ENCODE results near the gene DIPK1C. TPM values are rescaled to one million over a fixed set of nuclear protein-coding genes. Genes with fewer than 3 reads are reported as not detected.

DIPK1C gene
- total RNA-seq, 1 donor from 2014 or later: 5.2 TPM

GRCh38 chr18:74389171-74389927 is 67.8 kb downstream of the DIPK1C start:
- Histone ChIP-seq H3K9ac (ENCODE audit: low read depth in 1 of 3, low read length in 3 of 3) (no peak overlapping the region), H3K9me3 (ENCODE audit: control insufficient read depth in 3 of 3, low read length in 3 of 3) (no peaks in the 10 kb centered on the region), H3K4me3 (ENCODE audit: low read length in 3 of 3) (no peak overlapping the region), H3K36me3 (ENCODE audit: control insufficient read depth in 3 of 3, insufficient read depth in 3 of 3, low read length in 3 of 3) (no peaks in the 10 kb centered on the region), H3K27ac (ENCODE audit: low read depth, low read length) (no peak overlapping the region), H3K27me3 (ENCODE audit: control insufficient read depth in 3 of 3, insufficient read depth in 3 of 3, low read length in 3 of 3) (peaks cover 0 to 3% (median 2%) of the 10 kb centered on the region in 3 donors), H3K4me1 (ENCODE audit: control insufficient read depth in 3 of 3, insufficient read depth in 3 of 3, low read length in 3 of 3) (peaks cover 0 to 3% (median 0%) of the 10 kb centered on the region in 3 donors)

DNA sequence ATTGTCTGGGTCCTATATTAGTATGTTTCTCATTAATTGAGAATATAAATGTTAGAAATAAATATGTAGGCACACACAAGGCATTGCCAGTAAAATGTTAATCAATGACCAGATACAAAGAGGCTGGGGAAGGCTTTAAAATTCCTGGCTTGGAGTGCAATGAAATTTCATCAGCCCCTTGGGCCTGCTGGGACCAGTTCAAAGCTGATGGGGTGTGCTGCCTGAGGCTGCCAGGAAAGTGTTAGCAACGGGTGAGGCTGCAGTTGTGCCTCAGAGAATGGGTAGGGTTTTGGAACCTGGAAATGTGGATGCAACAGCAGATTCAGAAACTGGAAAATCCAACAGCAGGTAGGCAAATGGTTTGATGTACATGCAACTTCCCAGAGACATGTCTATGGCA is 68.9 kb downstream of the DIPK1C start:
- no peak overlapping the region for H3K27ac ChIP-seq (ENCODE audit: low read depth, low read length)

DNA sequence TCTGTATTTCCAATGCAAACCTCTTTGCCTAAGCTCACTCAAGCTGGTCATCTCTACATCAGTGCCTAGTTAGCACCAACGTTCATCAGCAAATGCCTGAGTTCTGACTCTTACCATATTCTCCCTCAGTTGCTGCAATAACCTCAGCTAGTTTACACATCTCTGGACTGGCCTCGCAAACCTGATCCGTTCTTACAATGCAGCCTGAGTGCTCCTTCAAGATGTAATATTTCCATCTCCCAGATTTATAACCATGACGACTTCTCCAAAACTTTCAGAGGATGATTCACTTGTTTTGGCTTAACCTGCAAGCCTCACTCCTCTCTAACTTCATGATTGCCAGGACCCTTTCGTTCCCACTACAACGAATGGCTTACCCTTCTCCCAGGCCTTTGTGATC is 69.7 kb downstream of the DIPK1C start:
- Histone ChIP-seq H3K27ac (ENCODE audit: low read depth, low read length) (no peak overlapping the region), H3K9ac (ENCODE audit: low read depth in 1 of 3, low read length in 3 of 3) (no peak overlapping the region), H3K4me1 (ENCODE audit: control insufficient read depth in 3 of 3, insufficient read depth in 3 of 3, low read length in 3 of 3) (peaks cover 0 to 3% (median 0%) of the 10 kb centered on the region in 3 donors), H3K4me3 (ENCODE audit: low read length in 3 of 3) (no peak overlapping the region), H3K36me3 (ENCODE audit: control insufficient read depth in 3 of 3, insufficient read depth in 3 of 3, low read length in 3 of 3) (no peaks in the 10 kb centered on the region), H3K9me3 (ENCODE audit: control insufficient read depth in 3 of 3, low read length in 3 of 3) (no peaks in the 10 kb centered on the region), H3K27me3 (ENCODE audit: control insufficient read depth in 3 of 3, insufficient read depth in 3 of 3, low read length in 3 of 3) (peaks cover 0 to 6% (median 3%) of the 10 kb centered on the region in 3 donors)

More for the DNA sequence above, 68.9 kb downstream of the DIPK1C start:
- Histone ChIP-seq H3K36me3 (ENCODE audit: control insufficient read depth in 3 of 3, insufficient read depth in 3 of 3, low read length in 3 of 3) (no peaks in the 10 kb centered on the region), H3K9me3 (ENCODE audit: control insufficient read depth in 3 of 3, low read length in 3 of 3) (no peaks in the 10 kb centered on the region), H3K4me1 (ENCODE audit: control insufficient read depth in 3 of 3, insufficient read depth in 3 of 3, low read length in 3 of 3) (peaks cover 0 to 3% (median 0%) of the 10 kb centered on the region in 3 donors), H3K9ac (ENCODE audit: low read depth in 1 of 3, low read length in 3 of 3) (no peak overlapping the region), H3K27me3 (ENCODE audit: control insufficient read depth in 3 of 3, insufficient read depth in 3 of 3, low read length in 3 of 3) (peaks cover 0 to 3% (median 2%) of the 10 kb centered on the region in 3 donors), H3K4me3 (ENCODE audit: low read length in 3 of 3) (no peak overlapping the region)

Other genes starting within 250 kb of the DIPK1C start
- gene CYB5A, start 165.3 kb downstream of the DIPK1C start, total RNA-seq: 28.7 TPM
- not detected for gene C18orf63, start 141.5 kb downstream of the DIPK1C start, total RNA-seq
- 25.6 TPM for gene CNDP2, start 39.1 kb upstream of the DIPK1C start, total RNA-seq
- not detected for gene CNDP1, start 77.2 kb upstream of the DIPK1C start, total RNA-seq
- 15.1 TPM for gene ZNF407, start 140.6 kb upstream of the DIPK1C start, total RNA-seq